ENCODE results near the gene OR51B2.
"Not testable (repeated sequence)": the region's sequence is repeated elsewhere in the genome, so short reads cannot be mapped to it uniquely, and the experiment has no call there.

Gene OR51B2

GRCh38 chr11:5313326-5314023, 10.6 kb downstream of the OR51B2 start:
- not testable (repeated sequence) for DNase-seq (ENCODE audit: low read depth in 2 of 2, low spot score in 1 of 2)

GRCh38 chr11:5310423-5310822, 13.7 kb downstream of the OR51B2 start:
- no peak for DNase-seq (ENCODE audit: low read depth in 2 of 2, low spot score in 1 of 2)

- DNase-seq (ENCODE audit: low read depth in 2 of 2, low spot score in 1 of 2) = no peak
Measured at GRCh38 chr11:5307256-5308019, 16.7 kb downstream of the OR51B2 start.

GRCh38 chr11:5304046-5304445, 20.1 kb downstream of the OR51B2 start:
- no peak for DNase-seq (ENCODE audit: low read depth in 2 of 2, low spot score in 1 of 2)

DNA sequence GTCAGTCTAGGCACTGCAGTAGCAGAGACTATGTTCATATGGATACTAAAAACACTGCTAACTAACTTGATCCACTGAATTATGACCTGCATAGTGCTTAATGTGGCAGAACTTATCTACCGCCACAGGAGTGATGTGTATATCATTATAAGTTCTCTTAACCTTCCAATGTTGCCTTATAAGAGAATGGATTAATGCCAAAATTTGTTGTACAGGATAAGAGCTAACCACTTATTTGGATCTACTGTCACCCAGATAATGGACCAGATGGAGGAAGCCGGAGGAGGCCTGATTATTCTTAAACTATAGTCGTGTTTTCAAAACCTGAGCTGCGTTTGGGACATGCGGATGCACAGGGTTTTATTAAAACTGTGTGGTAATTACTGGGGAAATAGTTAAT, 20.5 kb downstream of the OR51B2 start:
- no peak for DNase-seq (ENCODE audit: low read depth in 2 of 2, low spot score in 1 of 2)

- DNase-seq (ENCODE audit: low read depth in 2 of 2, low spot score in 1 of 2) = no peak
Measured at GRCh38 chr11:5301846-5302245, 22.3 kb downstream of the OR51B2 start, which contains the start of gene OR51B4. OR51B4 (minus strand) TSS chr11:5301946; CDS start chr11:5301946, 0 bp downstream.

- DNase-seq (ENCODE audit: low read depth in 2 of 2, low spot score in 1 of 2) = no peak
Measured at GRCh38 chr11:5300251-5300650, 23.8 kb downstream of the OR51B2 start.

GRCh38 chr11:5298451-5298850, 25.6 kb downstream of the OR51B2 start:
- DNase-seq (ENCODE audit: low read depth in 2 of 2, low spot score in 1 of 2) = no peak

DNA sequence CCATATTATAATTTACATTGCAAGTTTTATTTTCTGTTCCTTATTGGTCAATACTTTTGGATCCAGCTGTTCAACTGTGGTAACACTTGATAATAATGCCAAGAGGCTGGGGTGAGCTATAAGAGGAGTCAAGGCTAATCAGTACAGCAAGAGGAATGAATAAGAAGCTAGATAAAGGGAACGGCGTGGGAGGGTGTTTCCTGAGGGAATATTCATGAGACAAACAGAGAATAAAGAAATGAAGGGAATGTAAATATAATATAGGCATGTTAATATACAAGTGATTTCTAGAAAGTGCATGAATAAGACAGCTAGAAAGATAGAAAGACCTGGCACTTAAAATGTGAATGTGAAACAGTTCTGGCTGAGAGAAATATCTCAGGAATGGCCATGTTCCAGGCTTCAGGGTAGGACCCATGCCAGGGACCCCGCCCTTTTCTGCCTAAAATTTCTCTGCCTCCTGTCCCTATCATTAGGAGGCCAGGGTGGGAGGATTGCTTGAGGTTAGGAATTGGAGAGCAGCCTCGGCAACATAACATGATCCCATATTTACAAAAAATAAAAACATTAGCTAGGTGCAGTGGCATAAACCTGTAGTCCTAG, 26.3 kb downstream of the OR51B2 start:
- no peak for DNase-seq (ENCODE audit: low read depth in 2 of 2, low spot score in 1 of 2)

- DNase-seq (ENCODE audit: low read depth in 2 of 2, low spot score in 1 of 2) = not testable (repeated sequence)
Measured at GRCh38 chr11:5294342-5294995, 29.6 kb downstream of the OR51B2 start.

DNA sequence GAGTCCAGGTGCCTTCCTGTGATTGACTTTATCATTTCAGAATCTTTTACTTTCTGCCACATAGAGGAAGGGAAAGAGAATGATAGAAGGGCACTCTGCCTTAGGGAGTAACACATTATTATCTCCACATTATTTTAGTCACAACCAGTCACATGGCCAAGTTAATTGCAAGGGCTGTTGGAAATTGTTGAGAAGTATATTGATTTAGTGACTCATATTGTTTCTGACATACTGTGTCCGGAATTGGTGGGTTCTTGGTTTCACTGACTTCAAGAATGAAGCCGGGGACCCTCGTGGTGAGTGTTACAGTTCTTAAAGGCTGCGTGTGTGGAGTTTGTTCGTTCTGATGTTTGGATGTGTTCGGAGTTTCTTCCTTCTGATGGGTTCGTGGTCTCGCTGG, 31.1 kb downstream of the OR51B2 start:
- DNase-seq (ENCODE audit: low read depth in 2 of 2, low spot score in 1 of 2) = no peak

- DNase-seq (ENCODE audit: low read depth in 2 of 2, low spot score in 1 of 2) = no peak
Measured at GRCh38 chr11:5291207-5291838, 32.8 kb downstream of the OR51B2 start.

- no peak for DNase-seq (ENCODE audit: low read depth in 2 of 2, low spot score in 1 of 2)
Measured at GRCh38 chr11:5290106-5290505, 34.0 kb downstream of the OR51B2 start.

DNA sequence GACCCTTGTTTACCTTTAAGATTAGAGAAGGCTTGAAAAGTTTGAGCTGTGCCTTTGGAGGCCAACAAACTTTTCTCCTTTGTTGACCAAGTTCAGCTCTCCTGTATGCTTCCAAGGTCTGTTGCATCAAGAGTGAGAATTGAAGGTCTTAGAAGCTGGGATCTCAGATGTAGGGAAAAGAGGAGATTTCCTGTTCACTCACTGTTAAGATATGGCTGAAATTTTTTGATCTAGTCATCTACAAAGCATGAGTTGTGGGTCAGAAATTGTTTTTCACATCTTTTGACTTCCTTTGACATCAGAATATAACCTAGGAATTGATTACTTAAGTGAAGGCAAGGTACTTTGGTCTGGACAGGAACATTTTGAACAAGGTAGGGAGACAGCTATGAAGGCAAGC, 34.4 kb downstream of the OR51B2 start:
- no peak for DNase-seq (ENCODE audit: low read depth in 2 of 2, low spot score in 1 of 2)

DNA sequence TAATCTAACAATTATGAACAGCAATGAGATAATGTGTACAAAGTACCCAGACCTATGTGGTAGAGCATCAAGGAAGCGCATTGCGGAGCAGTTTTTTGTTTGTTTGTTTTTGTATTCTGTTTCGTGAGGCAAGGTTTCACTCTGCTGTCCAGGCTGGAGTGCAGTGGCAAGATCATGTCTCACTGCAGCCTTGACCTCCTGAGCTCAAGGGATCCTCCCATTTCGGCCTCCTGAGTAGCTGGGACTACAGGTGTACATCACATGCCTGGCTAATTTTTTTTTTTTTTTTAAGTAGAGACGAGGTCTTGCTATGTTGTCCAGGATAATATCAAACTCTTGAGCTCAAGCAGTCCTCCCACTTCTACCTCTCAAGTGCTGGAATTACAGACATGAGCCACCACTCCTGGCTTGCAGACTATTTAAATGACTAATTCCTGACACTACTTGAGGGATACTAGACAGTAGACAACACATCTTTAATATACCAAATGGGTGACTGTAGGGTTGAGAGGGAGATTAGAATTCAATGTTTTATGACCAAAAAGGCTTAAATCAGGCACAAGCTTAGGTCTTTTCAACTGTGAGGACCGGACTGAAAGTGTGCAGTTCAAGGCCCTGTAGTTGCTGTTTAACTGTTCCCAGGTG, 35.1 kb downstream of the OR51B2 start:
- DNase-seq (ENCODE audit: low read depth in 2 of 2, low spot score in 1 of 2) = no peak

DNA sequence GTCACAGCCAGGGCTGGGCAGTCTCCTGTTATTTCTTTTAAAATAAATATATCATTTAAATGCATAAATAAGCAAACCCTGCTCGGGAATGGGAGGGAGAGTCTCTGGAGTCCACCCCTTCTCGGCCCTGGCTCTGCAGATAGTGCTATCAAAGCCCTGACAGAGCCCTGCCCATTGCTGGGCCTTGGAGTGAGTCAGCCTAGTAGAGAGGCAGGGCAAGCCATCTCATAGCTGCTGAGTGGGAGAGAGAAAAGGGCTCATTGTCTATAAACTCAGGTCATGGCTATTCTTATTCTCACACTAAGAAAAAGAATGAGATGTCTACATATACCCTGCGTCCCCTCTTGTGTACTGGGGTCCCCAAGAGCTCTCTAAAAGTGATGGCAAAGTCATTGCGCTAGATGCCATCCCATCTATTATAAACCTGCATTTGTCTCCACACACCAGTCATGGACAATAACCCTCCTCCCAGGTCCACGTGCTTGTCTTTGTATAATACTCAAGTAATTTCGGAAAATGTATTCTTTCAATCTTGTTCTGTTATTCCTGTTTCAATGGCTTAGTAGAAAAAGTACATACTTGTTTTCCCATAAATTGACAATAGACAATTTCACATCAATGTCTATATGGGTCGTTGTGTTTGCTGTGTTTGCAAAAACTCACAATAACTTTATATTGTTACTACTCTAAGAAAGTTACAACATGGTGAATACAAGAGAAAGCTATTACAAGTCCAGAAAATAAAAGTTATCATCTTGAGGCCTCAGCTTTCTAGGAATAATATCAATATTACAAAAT, 35.8 kb downstream of the OR51B2 start:
- no peak for DNase-seq (ENCODE audit: low read depth in 2 of 2, low spot score in 1 of 2)

DNA sequence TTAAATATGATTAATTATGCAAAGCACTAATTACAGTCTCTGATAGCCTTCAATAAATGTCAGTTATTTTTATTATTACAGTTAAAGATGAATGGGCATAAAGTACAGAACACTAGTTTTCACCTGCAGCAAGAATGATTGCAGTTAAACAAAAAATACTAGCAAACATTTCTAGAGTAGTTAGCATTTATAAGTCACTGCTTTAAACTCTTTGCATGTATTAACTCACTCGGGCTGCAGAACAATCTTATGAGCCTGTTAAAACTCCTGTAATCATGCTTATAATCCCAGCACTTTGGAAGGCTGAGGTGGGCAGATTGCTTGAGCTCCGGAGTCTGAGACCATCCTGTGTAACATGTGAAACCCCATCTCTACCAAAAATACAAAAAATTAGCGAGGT, 37.2 kb downstream of the OR51B2 start:
- no peak for DNase-seq (ENCODE audit: low read depth in 2 of 2, low spot score in 1 of 2)

DNA sequence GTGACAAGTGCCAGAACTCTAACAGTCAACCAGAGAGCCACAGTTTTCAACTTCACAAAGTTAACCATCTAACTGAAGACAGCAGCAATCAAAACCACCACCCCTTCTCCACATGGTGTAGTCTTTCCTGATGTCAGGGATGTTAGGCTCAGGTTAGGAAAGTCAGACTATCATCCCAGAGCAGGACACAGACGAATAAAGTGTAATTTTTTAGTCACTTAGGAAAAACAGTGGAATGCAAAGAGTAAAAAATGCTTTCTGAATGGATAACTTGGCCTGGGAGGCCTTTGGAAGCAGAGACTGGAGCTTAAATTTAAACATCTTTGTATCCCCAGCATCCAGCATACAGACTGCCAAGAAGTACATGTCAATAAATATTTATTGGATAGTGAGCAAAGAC, 37.7 kb downstream of the OR51B2 start:
- no peak for DNase-seq (ENCODE audit: low read depth in 2 of 2, low spot score in 1 of 2)

DNA sequence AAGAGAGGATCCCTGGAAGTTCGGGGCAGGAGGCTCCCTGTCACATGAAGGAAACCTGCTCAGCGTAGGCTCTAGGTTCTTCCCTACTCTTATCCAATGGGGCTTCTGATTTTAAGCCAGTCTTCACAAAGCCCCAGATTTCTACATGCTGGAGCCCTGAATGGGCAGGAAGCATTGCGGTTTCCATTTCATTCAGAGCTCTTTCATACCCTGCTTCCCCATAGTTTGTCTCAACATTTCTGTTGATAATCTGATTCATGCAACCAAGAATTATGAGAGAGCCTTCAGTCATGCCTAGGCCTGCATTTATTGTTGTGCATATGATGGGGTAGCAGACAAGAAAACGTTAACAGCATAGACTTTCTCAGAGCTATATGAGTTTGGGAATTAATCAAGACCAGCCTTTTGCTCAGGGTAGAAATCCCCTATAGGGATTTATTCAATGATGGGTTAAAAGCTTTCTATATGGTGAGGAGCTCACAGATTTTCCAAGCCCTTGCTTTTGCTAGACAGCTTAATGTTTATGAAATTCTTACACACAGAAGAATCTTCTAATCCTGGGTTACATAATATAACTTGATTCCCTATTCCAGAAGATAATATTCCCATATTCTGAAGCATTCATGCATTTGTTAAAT, 38.3 kb downstream of the OR51B2 start:
- DNase-seq (ENCODE audit: low read depth in 2 of 2, low spot score in 1 of 2) = no peak

Data from stimulated activated CD8-positive, alpha-beta memory T cell treated with anti-CD3 and anti-CD28 coated beads, Interleukin-4, amount 100 ng/mL, for 4 hours (primary cell).